Fibroblast of villous mesenchyme (primary cell): ENCODE results near the gene NAA10. TPM values are rescaled to one million over a fixed set of nuclear protein-coding genes. Genes with fewer than 3 reads are reported as not detected.

Experiments used
- DNase-seq: peaks from one replicate; pipeline ENCODE4 v3.0.0-alpha.2; 2010; ENCODE audit warnings: low read depth
- H3K4me3 ChIP-seq: 2 replicates; pipeline ENCODE4 v1.5.1; 2011; ENCODE audit warnings: low read depth, mild to moderate bottlenecking, low read length
- total RNA-seq: library from RNA; depleted of rRNA; stranded (reverse); fragments of >200 nt; gene quantifications from 2 replicates; pipeline ENCODE4 v1.2.3, GENCODE V29; 2012
- TF ChIP-seq, protein P1 (sequence below): IDR thresholded peaks from 2 replicates; pipeline ENCODE4 v1.5.1; 2012; ENCODE audit warnings: low read depth, mild to moderate bottlenecking, low read length; ENCODE audit not compliant: insufficient read depth

Gene NAA10
- total RNA-seq, 1 donor: 62.2 TPM

DNA sequence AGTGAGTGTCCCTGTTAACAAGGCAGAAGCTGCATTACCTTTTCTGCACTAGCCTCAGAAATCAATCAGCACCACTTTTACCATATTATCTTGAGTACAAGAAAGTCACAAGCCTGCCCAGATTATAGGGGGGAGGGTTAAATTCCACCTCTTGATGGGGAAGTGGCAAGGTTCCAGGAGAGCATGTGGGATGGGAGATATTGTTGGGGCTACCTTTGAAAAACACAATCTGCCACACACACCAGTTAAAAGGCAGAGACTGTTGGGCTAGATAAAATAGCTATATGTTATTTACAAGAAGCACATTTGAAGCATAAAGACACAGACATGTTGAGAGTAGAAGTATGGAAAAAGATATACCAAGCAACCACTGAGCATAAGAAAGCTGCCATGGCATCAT is 36.9 kb downstream of the NAA10 start:
- TF ChIP-seq, protein P1, sequence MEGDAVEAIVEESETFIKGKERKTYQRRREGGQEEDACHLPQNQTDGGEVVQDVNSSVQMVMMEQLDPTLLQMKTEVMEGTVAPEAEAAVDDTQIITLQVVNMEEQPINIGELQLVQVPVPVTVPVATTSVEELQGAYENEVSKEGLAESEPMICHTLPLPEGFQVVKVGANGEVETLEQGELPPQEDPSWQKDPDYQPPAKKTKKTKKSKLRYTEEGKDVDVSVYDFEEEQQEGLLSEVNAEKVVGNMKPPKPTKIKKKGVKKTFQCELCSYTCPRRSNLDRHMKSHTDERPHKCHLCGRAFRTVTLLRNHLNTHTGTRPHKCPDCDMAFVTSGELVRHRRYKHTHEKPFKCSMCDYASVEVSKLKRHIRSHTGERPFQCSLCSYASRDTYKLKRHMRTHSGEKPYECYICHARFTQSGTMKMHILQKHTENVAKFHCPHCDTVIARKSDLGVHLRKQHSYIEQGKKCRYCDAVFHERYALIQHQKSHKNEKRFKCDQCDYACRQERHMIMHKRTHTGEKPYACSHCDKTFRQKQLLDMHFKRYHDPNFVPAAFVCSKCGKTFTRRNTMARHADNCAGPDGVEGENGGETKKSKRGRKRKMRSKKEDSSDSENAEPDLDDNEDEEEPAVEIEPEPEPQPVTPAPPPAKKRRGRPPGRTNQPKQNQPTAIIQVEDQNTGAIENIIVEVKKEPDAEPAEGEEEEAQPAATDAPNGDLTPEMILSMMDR: no peak
- no peak for DNase-seq
- H3K4me3 ChIP-seq: no peak overlapping the region

DNA sequence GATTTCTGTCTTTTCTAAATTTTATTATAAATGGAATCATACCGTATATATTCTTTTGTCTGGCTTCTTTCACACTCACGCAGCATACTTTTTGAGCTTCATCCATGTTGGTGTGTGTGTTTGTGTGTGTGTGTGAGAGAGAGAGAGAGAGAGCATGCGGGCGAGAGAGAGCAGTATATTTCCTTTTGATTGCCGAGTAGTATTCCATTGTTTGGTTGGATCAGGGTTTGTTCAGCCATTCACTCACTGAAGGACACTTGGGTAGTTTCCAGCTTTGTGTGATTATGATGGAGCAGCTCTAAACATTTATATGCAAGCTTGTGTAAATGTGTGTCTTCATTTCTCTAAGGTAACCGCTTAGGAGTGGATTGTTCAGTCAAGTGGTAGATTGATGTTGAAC is 45.7 kb downstream of the NAA10 start:
- no peak overlapping the region for H3K4me3 ChIP-seq
- DNase-seq: no peak
- TF ChIP-seq, protein P1: no peak

DNA sequence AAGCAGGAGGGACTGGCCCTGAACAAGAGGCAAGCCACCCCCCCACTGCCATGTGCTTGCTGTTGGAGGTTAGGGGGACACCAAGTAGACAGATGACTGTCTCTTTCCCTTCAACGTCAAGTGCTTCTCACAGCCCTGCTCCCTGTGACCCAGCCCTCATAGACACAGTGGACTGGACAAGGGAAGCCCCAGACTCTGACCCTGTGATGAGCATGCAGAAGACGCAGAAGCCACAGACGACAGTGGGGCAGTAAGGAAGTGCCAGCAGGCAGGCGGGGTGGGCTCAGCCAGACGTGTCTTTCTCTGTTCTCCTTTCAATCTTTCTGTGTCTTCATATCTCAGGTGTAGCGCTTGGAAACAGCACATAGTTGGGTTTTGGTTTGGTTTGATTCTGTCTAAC is 46.5 kb downstream of the NAA10 start:
- no peak for DNase-seq
- no peak overlapping the region for H3K4me3 ChIP-seq
- TF ChIP-seq, protein P1: no peak

DNA sequence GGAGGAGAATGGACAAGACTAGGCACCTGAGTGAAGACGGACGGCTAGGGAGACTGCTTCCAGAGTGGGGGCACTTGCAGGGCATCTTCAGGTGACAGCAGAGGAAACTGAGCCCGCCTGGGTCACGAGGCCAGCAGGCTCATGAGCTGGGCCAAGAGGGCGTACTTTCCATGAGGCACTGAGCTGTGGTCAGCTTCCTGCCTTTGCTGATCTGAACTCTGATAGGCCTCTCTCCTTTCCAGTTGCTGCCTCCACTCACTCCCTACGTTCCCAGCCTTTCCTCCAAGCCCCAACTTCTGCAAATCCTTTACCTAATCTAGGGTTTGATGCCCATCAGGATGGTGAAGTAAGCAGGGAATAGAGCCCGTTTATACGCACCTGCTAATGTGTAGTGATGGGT is 47.5 kb downstream of the NAA10 start:
- no peak for DNase-seq
- TF ChIP-seq, protein P1: no peak
- H3K4me3 ChIP-seq: no peak overlapping the region

DNA sequence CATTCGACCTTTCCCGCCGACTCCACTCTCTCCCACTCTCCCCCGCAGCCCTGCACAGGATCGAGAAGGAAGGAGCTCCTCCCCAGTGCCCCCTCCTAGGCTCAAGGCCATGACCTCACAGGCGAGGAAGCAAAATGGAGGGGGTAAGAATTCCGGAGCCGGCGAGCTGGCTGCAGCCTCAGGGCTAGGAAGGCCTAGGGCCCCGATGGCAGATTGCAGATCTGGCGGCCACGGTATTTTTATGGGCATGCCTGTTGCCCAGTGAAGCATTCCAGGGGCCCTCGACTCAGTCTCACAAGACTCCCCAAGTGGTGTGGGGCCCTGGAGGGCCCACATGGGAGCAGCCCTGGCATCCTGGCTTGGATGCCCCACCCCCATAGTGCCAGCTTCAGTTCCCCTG is 47.9 kb downstream of the NAA10 start:
- TF ChIP-seq, protein P1: no peak
- DNase-seq: no peak

DNA sequence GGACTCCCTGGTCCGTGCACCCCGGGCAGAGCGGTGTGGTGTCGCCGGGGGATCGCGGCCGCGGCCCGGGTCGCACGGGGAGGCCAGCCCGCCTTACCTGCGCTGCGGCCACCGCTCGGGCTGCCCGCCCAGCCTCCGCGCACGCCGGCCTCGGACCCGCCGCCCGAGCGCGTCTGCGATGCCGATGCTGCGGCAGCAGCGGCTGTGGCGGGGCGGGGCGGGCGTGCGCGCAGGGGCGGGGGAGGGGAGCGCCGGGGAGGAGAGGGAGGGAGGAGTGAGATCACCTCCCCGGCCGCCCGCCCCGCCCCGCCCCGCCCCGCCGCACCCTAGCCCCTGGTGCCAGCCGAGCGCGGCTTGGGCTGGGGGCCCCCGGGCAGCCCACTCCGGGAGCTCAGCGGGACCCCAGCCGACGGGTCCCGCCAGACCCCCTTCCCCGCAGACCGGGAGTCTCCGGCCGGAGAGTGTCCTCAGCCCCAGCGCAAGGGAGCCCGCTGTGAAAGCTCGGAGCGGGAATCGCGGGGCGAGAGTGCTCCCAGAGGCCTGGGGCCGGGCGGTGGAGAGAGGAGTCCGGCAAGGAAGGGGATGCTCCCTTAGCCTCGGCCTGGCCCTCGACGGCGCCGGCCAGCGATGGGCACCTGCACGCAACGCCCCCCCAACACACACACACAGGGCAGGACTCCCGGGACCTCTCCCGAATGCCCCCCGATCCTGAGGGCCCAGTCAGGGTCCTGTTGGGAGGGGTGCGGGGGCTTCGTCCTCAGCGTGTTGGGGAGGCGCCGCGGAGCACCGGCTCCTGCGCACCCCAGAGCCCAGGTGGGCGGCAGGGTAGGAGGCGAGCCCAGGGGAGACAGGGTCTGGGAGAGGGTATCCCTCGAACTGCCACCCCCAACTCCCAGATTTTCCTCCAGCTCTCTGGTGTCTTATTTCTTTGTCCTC is 48.6 kb downstream of the NAA10 start, which contains the start of gene L1CAM:
Gene L1CAM (minus strand): TSS at position 206 of the 936 bp plus-strand sequence. CDS start 10,337 bp downstream, outside the sequence.
- TF ChIP-seq, protein P1: no peak
- no peak for DNase-seq
- H3K4me3 ChIP-seq: peak within 1 kb of the TSS; percentile 23

More for the DNA sequence above, 47.9 kb downstream of the NAA10 start:
- H3K4me3 ChIP-seq: no peak overlapping the region
